Left ventricle myocardium inferior (tissue), 1 donor: ENCODE data around the gene TTYH3. TPM values are rescaled to one million over a fixed set of nuclear protein-coding genes. Genes with fewer than 3 reads are reported as not detected.

ENCODE experiments used
- DNase-seq: peaks from one replicate; pipeline ENCODE4 v3.0.0-alpha.2; 2020
- H3K27ac ChIP-seq: fragments of 200-600 bp; replicated peaks from 2 replicates; pipeline ENCODE4 v1.8.0; 2021
- H3K27me3 ChIP-seq: fragments of 200-600 bp; 2 replicates; pipeline ENCODE4 v1.8.0; 2021; ENCODE audit warnings: low read depth
- H3K36me3 ChIP-seq: fragments of 200-600 bp; 2 replicates; pipeline ENCODE4 v1.8.0; 2021
- H3K4me1 ChIP-seq: fragments of 200-600 bp; 2 replicates; pipeline ENCODE4 v1.8.0; 2021
- H3K4me3 ChIP-seq: fragments of 200-600 bp; 2 replicates; pipeline ENCODE4 v1.8.0; 2021; ENCODE audit warnings: mild to moderate bottlenecking, moderate library complexity
- H3K9me3 ChIP-seq: fragments of 200-600 bp; replicated peaks from 2 replicates; pipeline ENCODE4 v1.8.0; 2021
- CTCF ChIP-seq: fragments of 200-600 bp; IDR thresholded peaks from 2 replicates; pipeline ENCODE4 v1.8.0; 2021; ENCODE audit warnings: antibody characterized with exemption, mild to moderate bottlenecking, borderline replicate concordance
- intact Hi-C: fragments of 100-400 bp; cut with micrococcal nuclease; formaldehyde crosslinking; loops from one replicate; pipeline ENCODE4 v1.11.0; 2022
- total RNA-seq: library from RNA; stranded (reverse); fragmentation: NEBNext Ultra II Directional; extraction: Animal tissue kit (Norgen Biotek cat#: 25700); gene quantifications from one replicate; pipeline ENCODE4 v1.2.1, GENCODE V29; 2021
- donor health status: DM: no; HTN: yes; CAD: no; lungs with severe emphysema.

TTYH3 gene
- total RNA-seq, 1 donor from 2014 or later: 10.9 TPM

- Histone ChIP-seq H3K4me3 (peak overlapping the region; percentile 55), H3K9me3 (no peaks in the 10 kb centered on the region), H3K27ac (peak overlapping the region; percentile 81), H3K27me3 (no peaks in the 10 kb centered on the region), H3K36me3 (peaks cover under 1% of the 10 kb centered on the region), H3K4me1 (peaks cover 84% of the 10 kb centered on the region)
- intact Hi-C loops: no loop called here
- DNase-seq: peak; percentile 92
- TF ChIP-seq CTCF: no peak
Observed at GRCh38 chr7:2641406-2642393, 9.9 kb downstream of the TTYH3 start.

GRCh38 chr7:2643386-2644219 lies 11.8 kb downstream of the TTYH3 start:
- Histone ChIP-seq H3K9me3 (no peaks in the 10 kb centered on the region), H3K27ac (peak overlapping the region; percentile 62), H3K27me3 (no peaks in the 10 kb centered on the region), H3K4me1 (peaks cover 65% of the 10 kb centered on the region), H3K4me3 (no peak overlapping the region), H3K36me3 (peaks cover 18% of the 10 kb centered on the region)
- no peak for DNase-seq
- no peak for TF ChIP-seq CTCF
- intact Hi-C loops: no loop called here

- H3K27ac ChIP-seq: peak overlapping the region; percentile 62
- no peaks in the 10 kb centered on the region for H3K27me3 ChIP-seq
- TF ChIP-seq CTCF: no peak
- H3K9me3 ChIP-seq: no peaks in the 10 kb centered on the region
- DNase-seq: no peak
- no peak overlapping the region for H3K4me3 ChIP-seq
- H3K36me3 ChIP-seq: peaks cover 20% of the 10 kb centered on the region
- peaks cover 59% of the 10 kb centered on the region for H3K4me1 ChIP-seq
- intact Hi-C loops: no loop called here
Observed at GRCh38 chr7:2644220-2644561, 12.4 kb downstream of the TTYH3 start.

GRCh38 chr7:2644562-2645273 lies 12.9 kb downstream of the TTYH3 start:
- Histone ChIP-seq H3K9me3 (no peaks in the 10 kb centered on the region), H3K27ac (peak overlapping the region; percentile 62), H3K4me3 (no peak overlapping the region), H3K36me3 (peaks cover 26% of the 10 kb centered on the region), H3K27me3 (no peaks in the 10 kb centered on the region), H3K4me1 (peaks cover 54% of the 10 kb centered on the region)
- intact Hi-C loops: no loop called here
- DNase-seq: no peak
- no peak for TF ChIP-seq CTCF

GRCh38 chr7:2645274-2645868 lies 13.6 kb downstream of the TTYH3 start:
- DNase-seq: no peak
- Histone ChIP-seq H3K9me3 (no peaks in the 10 kb centered on the region), H3K4me1 (peaks cover 47% of the 10 kb centered on the region), H3K27me3 (no peaks in the 10 kb centered on the region), H3K4me3 (no peak overlapping the region), H3K27ac (peak overlapping the region; percentile 62), H3K36me3 (peaks cover 32% of the 10 kb centered on the region)
- intact Hi-C loops: no loop called here
- no peak for TF ChIP-seq CTCF
